GM20000 (cell line): ENCODE results near the gene VAV2.

ENCODE experiments used
- DNase-seq: peaks from one replicate; pipeline ENCODE4 v3.0.0; 2012; ENCODE audit warnings: low spot score
- CTCF ChIP-seq: IDR thresholded peaks from 2 replicates; pipeline ENCODE4 v1.5.1; 2012; ENCODE audit warnings: mild to moderate bottlenecking, control low read depth; ENCODE audit errors: extremely low read depth, missing control alignments

The VAV2 gene

GRCh38 chr9:133921866-133922265 lies 70.3 kb downstream of the VAV2 start:
- no peak for DNase-seq
- no peak for TF ChIP-seq CTCF

GRCh38 chr9:133920471-133920870 lies 71.7 kb downstream of the VAV2 start:
- DNase-seq: no peak
- no peak for TF ChIP-seq CTCF

GRCh38 chr9:133919253-133920115 lies 72.6 kb downstream of the VAV2 start:
- no peak for TF ChIP-seq CTCF
- no peak for DNase-seq

GRCh38 chr9:133918111-133918813 lies 73.9 kb downstream of the VAV2 start:
- no peak for DNase-seq
- no peak for TF ChIP-seq CTCF

GRCh38 chr9:133917375-133917774 lies 74.7 kb downstream of the VAV2 start:
- DNase-seq: no peak
- no peak for TF ChIP-seq CTCF

- DNase-seq: no peak
- no peak for TF ChIP-seq CTCF
Measured at GRCh38 chr9:133916159-133916541, 76.0 kb downstream of the VAV2 start.

- DNase-seq: no peak
- no peak for TF ChIP-seq CTCF
Measured at GRCh38 chr9:133915534-133916158, 76.5 kb downstream of the VAV2 start.
